ENCODE data around the gene ERFE.
"Not testable (repeated sequence)": the region's sequence is repeated elsewhere in the genome, so short reads cannot be mapped to it uniquely, and the experiment has no call there.

The ERFE gene, protein sequence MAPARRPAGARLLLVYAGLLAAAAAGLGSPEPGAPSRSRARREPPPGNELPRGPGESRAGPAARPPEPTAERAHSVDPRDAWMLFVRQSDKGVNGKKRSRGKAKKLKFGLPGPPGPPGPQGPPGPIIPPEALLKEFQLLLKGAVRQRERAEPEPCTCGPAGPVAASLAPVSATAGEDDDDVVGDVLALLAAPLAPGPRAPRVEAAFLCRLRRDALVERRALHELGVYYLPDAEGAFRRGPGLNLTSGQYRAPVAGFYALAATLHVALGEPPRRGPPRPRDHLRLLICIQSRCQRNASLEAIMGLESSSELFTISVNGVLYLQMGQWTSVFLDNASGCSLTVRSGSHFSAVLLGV

DNA sequence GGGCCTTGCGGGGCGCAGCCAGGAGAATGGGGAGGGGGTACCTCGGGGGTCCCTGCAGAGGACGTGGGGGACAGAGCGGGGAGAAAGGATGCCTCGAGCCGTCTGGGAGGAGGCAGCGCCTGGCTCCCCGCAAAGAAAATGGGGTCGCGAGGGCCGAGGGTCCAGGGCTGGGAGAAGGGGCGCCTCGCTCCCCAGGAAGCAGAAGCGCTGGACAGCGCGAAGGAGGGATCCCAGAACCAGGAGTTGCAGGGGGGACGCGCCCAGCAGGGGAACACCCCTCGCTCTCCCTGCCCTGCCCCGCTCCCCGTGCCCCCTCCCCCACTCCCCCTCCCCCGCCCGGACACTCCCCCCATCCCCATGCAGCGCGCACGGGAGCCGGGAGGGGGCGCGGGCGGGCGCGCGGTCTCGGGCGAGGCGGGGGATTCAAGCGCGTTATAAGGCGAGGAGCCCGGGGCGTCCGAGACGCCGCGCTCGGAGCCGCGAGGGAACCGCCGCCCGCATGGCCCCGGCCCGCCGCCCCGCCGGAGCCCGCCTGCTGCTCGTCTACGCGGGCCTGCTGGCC, at the start of gene ERFE:
ERFE (plus strand) TSS at position 462 of the 562 bp plus-strand sequence; CDS start at position 500, 38 bp downstream.
- peak; percentile 74 for DNase-seq
- peak; percentile 70 for ATAC-seq

DNA sequence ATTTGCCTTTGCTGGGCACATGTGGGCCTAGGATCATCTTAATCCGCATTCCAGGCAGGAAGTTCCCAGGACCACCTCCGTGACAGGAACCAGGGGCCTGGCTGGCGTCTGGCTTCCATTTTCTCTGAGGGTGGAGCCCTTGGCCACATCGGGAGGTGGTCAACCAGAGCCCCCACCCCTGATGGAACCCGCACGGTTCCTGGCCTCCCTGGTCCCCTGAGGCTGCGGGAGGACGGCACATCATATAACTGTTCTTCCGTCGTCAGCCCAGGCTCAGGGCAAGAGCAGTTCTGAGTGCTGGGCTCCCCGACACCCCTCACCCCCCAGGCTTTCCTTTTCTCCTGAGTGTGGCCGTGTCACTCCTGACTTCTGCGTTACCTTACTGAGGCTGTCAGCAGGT, 45.2 kb upstream of the ERFE start:
- DNase-seq: no peak
- ATAC-seq: no peak

DNA sequence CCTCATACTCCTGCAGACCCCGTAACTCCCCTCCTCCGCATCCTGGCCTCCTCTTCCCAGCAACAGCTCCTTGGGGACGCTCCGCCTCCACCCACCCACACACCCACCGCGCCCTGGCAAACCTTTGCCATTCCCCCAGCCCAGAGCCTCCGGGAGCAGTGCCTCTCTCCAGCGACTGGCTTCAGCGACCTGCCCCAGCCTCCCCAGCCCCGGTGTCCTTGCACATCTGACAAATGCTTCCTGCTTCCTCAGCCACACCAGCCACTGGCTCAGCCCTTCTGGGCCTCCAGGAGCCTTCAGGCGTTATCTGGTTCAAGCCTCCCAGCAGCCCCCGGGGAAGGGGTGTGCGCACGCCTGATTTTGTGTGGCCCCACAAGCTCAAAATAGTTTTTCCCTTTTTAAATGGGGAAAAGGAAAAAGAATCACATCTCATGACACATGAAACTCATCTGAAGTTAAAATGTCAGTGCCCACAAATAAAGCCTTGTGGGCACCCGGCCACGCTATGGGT, 44.4 kb upstream of the ERFE start:
- ATAC-seq: no peak
- DNase-seq: no peak

DNA sequence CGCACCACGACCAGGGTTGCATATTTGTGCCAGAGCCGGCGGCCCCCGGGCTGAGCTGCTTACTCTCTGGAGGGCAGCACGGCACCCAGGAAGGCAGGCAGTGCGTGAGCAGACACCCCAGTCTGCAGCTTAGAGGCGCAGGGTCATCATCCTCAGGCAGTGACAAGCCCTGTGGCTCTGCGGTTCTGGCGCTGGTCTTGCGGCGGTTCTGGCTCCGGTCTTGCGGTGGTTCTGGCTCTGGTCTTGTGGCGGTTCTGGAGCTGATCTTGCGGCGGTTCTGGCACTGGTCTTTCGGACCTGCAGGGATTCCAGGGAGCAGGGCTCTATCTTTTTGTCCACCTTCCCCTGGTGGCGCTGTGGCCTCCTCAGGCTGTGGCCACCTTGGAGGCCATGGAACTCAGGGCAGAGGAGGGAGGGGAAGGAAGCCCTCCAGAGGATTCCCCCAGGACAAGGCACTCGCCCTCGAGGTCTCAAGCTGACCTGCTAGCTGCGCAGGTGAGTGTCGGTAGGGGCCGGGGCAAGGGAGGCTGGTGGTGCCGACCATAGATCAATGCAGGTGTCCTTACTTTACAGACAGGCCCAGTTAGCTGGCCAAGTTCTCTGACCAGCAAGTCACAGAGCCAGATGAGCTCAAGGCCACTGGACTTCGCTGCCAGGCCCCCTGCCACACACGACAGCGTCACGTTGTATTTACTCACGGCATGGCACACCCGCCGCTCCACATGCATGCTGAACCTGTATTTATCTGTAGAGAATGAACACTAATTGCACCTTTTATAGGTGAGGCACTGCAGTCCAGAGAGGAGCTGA, 43.7 kb upstream of the ERFE start:
- no peak for ATAC-seq

DNA sequence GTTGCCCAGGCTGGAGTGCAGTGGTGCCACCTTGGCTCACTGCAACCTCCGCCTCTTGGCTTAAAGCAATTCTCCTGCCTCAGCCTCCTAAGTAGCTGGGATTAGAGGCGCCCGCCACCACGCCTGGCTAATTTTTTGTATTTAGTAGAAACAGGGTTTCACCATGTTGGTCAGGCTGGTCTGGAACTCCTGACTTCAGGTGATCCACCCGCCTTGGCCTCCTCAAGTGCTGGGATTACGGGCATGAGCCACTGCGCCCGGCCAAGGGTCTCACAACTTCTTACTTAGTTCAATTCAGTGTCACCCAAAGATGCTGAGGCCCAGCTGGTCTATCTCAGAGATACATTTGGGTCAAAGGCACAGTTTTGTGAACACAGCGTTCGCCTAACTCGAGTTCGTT, 43.1 kb upstream of the ERFE start:
- not testable (repeated sequence) for ATAC-seq, DNase-seq

More for the DNA sequence above, 43.7 kb upstream of the ERFE start:
- DNase-seq: no peak

DNA sequence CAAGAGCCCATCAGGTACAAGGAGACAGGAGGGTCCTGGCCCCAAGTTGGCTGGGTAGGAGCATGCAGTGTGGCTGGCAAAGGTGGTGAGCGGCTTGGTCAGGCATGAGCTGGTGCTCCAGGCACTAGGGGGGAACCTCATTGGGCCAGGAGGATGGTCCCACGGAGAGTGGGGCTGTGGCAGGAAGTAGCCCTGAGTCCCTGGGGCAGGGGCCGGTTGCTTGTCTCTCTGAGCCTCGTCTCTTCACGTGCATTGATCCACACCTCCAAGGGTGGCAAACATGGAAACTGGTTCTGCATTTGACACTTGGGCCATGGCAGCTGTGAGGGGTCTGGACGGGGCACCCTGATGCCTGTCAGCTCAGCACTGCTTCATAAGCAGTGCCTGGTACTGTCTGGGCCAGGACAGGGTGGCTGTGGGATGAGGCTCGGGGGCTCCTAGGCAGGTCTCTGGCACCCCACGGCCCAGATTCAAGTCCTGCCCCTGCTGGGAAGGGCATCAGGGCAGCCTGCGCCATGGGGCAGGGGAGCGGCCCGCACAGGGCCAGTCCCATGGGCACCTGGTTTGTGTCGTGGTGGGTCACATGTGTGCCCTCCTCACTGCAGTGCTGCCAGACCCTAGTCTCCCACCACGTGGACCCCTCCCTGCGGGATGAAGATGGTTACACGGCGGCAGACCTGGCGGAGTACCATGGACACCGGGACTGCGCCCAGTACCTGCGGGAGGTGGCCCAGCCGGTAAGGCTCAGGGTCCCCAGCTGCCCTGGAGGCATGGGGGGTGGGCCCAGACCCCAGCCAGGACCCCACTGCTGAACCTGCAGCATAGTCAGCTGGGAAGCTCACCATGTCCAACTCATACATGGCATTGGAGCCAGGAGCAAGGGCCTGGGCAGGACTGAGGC, 42.2 kb upstream of the ERFE start:
- DNase-seq: no peak
- no peak for ATAC-seq

DNA sequence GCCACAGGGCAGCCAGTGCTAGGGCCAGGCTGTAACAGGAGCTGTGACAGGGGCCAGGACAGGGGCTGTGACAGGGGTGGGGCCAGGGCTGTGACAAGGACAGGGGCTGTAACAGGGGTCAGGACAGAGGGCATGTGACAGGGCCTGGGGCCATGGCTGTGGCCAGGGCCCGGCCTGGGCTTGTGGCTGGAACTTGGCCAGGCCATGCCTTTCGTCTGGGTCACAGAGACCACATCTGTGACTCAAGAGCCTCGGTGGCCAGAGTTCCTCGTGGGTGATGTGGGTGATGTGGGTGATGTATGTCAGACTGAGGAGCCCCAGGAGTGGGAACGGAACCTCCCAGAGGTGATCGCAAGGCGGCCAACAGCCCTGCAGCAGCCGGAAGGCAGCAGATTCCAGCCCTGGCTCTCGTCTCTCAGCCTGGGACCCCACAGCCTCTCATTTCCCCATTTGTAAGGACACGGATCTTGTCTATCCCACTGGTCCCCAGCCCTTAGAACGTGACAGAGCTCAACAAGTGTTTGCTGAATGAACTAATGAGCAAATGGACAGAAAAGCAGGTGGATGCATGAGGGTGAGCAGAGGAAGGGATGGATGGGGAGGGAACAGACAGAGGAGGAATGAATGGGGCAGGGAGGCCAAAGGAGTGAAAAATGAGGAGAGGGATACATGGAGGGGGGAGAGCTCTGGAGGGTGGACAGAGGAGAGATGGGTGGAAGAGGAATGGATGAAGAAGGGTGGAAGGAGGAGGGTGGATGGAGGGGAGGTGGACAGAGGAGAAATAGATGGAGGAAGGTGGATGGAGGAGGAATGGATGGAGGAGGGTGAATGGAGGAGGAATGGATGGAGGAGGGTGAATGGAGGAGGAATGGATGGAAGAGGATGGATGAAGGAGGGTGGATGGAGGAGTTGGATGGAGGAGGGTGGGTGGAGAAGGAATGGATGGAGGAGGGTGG, 41.3 kb upstream of the ERFE start:
- ATAC-seq (no peak), DNase-seq (no peak)

DNA sequence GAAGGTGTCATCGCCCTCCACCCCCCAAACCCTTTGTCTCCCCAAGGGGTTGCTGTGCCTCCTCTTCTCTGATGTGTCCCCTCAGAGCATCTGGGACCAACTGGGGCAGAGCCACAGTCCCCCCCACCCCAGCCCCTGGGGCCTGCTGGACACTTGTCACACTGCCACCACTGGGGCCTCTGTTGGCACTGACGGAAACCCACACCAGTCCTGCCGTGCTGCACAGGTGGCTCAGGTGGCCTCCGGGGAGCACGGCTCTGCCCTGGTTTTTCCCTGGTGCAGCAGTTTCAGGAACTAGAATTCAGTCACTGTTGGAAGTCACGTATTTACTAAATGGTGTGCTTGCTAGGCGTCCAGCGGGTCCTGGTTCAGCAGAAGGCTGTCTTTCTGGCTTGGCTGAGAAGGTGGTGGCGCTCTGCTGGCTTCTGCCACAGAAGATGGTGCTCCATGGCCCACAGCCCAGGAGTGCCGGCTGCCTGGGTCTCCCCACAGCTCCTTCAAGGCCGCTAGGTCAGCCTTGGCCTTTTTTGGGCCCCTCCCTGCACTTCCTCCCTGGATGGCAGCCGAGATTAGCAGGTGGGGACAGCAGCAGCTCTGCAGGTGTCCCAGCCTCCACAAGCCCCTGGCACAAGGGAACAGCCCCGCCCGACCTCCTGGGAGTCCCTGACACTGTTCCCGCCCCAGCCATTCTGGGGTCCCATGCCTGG, 38.9 kb upstream of the ERFE start:
- ATAC-seq: no peak
- no peak for DNase-seq

DNA sequence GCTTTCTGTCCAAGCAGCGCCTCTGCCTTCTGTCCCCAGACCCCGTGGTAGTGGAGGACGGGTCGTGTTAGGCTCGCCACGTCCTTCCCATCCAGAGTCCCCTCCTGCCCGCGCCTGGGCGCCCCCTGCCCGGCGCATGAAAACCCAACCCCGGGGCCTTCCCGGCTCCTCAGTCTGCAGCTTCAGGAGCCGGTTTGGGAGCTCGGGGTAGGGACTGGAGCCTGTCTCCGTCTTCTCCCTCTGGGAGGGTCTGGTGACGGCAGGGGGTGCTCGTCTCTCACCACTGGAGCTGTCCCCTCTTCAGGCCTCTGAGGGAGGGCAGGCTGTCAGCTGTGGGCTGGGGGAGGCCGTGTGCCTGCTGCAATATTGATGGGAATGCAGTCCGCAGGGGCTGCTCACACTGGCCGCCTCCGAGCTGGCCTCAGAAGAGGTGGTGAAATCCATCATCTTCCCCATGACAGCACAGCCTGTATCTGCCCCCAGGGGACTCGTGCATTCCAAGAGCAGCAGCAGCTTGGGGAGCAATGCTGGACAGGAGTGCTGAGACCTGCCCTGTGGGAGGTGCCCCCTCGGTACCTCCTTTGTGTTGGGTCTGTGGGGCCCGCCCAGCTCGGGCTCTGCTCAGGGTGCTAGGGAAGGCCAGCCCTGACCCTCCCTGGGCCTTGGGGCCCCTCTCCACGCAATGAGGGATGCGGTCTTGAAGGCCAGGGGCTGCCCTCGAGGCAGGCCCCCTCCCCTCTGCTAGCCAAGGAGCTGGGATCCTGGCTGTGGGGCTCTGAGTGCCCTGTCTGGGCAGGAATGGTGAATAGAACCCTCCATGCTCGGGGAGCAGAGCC, 38.1 kb upstream of the ERFE start:
- no peak for DNase-seq
- ATAC-seq: no peak

DNA sequence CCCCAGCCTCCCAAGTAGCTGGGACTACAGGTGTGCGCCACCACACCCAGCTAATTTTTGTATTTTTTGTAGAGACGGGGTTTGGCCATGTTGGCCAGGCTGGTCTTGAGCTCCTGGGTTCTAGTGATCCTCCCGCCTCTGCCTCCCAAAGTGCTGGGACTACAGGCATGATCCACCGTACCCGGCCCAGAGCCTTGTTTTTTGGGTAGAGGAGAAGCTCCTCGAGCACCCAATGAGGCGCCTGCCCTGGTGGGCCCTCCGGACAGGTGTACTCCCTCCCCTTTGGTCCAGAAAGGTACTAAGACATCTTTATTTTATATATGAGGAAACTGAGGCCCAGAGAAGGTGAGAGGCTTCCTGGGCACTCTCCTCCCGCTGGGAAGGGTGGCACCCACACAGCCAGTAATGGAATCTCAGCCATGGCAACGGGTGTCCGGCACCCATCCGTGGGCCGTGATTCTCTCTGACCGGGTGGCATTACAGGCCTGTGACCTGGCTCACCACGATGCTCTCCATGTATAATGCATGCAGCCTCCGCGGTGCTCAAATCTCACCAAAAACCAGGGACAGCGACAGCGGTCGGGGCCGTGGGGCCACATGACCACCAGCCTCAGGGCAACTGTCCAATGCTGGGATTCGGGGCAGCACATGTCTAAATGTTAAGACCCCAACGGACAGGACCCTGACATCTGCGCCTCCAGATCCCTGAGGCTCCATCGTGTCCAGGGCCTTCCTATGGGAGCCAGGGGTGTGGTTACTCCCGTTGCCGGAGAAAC, 37.1 kb upstream of the ERFE start:
- DNase-seq: no peak
- ATAC-seq: no peak

DNA sequence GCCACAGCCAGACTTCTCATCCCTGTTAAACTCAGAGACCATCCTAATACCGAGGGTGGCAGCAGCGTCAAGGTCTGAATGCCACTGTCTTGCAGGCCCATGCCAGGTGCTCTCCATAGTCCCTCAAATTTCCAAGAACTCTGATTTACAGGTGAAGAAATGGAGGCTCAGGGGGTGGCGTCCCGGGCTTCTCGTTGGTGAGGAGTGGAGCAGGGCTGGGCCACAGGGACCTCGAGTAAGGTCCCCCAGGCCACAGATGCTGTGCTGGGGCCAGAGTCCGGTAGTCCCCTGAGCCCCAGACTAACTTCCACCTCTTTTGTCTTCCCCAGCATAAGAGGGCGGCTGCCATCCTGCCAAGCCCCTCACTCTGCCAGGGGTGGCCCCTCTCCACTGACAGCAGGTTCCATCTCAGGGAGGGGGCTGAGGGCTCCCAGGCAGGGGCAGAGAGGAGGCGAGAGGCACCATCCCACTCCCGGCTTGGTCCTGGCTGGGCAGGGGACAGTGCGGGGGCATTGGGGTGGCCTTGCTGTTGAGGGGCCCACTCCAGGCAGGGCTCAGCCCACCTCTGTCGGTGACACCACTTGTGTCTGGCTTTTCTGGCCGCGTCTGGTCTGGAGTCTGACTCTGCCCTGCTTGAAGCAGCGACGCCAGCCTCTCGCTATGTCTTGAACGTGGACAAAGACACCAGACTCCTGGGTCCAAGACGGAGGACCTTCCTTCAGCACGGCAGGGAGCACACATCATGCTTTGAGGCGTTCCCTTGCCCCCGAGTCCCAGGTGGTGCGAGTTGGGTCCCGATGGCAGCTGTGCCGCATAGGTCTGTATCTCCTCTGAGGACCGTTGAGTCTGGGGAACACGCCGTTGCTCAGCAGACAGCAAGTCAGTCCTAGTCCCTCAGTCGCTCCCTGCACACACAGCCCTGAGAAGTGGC, 36.2 kb upstream of the ERFE start:
- ATAC-seq: no peak

DNA sequence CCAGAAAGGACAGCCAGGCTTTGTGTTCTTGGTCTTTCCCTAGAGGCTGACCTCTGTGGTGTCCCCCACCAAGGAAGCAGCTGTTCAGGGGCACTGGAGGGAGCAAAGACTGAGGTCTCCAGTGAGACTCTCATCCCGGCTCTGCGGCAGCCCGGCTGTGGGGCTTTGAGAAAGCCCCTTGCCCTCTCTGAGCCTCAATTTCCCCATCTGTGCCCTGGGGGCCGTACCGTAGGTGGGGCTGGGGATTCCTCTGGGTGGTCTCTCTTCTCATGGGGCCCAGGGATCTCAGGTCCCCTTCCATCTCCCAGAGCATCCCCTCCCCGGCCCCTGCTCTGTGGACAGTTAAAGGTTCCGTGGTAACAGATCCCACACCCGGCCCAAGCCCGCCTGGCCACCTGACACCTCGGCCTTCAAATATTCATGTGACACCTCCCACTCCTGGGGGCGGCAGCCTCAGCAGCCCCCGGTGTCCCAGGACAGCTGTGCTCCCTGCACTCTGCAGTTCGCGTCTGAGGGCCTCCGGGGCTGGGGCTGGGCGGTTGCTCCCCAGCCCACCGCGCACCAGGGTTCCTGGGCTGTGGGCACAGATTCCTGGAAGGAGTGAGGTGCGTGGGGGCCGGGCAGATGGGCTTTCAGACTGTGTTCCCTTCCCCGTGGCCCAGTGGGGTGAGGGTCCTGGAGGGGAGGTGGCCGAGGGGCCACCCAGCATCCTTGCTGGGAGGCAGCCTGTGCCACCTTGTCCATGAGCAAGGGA, 35.4 kb upstream of the ERFE start:
- ATAC-seq (no peak), DNase-seq (no peak)

More for the DNA sequence above, 36.2 kb upstream of the ERFE start:
- no peak for DNase-seq

DNA sequence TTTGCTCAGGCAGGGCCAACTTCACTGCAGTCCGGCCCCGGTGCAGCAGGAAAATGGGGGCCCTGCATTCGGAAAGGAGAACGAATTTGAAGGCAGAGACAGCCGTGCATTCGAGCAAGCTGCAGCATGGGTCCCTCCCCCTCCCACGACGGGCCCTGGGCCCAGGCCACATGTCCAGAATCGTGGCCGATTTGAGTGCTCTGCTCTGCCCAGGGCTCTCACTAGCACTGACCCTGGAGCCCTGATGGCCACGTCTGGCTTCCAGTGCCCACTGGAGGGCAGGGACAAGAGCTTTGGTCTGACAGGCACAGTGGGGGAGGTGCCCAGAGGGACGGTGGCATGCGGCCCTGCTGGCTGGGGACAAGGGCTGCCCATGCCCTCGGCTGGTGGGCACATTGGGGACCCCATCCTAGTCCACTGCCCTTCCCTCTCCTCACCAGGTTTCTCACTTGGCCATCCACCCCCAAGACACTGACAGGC, 34.7 kb upstream of the ERFE start:
- ATAC-seq: no peak
- no peak for DNase-seq

DNA sequence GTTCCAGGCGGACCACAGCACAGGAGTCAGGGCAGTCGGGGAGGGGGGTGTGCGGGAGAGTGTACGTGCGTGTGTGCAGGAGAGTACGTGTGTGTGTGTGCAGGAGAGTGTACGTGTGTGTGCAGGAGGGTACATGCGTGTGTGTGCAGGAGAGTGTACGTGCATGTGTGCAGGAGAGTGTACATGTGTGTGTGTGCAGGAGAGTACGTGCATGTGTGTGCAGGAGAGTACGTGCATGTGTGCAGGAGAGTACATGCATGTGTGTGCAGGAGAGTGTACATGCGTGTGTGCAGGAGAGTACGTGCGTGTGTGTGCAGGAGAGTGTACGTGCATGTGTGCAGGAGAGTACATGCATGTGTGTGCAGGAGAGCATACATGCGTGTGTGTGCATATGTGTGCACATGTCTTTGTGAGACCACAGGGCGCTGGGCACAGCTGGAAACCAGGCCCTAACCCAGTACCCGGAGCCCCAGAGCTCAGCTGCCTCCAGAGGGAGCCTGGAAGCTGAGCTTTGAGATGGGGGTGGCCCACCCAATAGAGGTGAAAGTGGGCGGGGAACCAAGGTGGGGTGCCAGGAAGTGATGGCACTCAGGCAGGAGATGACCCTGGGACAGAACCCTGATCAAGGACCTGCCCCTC, 34.2 kb upstream of the ERFE start:
- ATAC-seq (no peak), DNase-seq (no peak)

DNA sequence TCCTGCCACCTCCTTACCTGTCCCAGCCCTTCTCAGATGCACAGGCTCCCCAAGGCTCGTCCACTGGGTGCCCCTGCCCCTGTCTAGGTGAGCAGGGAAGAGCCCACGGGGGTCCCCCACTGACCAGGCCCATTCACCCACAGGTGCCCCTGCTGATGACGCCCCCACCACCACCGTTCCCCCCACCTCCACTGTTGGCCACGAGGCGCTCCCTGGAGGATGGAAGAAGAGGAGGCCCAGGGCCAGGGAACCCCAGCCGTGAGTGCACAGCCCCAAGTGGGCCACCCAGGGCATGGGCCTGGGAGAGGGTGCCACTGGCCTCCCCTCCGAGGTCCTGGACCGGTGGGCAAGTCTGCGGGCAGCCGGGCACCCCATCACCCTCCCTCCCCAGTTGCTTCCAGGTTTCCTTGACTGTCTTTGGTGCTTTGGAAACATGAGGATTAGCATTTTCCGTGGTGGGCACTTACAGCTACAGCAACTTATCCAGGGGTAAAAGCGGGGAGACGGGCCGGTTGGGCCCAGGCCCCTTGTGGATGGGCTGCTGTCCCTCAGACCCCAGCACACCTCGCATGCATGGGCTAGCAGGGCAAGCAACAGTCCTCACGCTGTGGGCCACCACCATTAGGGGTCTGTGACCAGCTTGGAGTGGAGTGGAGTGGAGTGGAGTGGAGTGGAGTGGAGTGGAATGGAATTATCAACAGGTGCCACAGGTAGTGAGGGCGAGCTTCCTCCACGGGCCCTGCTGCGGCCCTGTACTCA, 33.5 kb upstream of the ERFE start:
- no peak for ATAC-seq
- DNase-seq: no peak
